Caki2 (cell line): ENCODE measurements around the gene CHST2. TPM values are rescaled to one million over a fixed set of nuclear protein-coding genes. Genes with fewer than 3 reads are reported as not detected.
"Not testable (repeated sequence)": the region's sequence is repeated elsewhere in the genome, so short reads cannot be mapped to it uniquely, and the experiment has no call there.

ENCODE experiments used
- DNase-seq: peaks from one replicate; pipeline ENCODE4 v3.0.0-alpha.2; 2015; ENCODE audit warnings: low read depth
- in situ Hi-C: cut with HindIII; loops from 2 replicates; pipeline ENCODE4 v1.10.0; 2016; ENCODE audit warnings: low sequenced_read_pairs, low pct_unique_long_range_greater_than_20kb, mixed read lengths
- total RNA-seq: library from RNA; depleted of rRNA; stranded (reverse); fragments of >200 nt; shearing (Covaris generic); gene quantifications from 2 replicates; pipeline ENCODE4 v1.2.3, GENCODE V29; 2014; ENCODE audit warnings: low replicate concordance

The CHST2 gene
- total RNA-seq, 1 experiment from 2014 or later, result 13.1 TPM

GRCh38 chr3:143152043-143152442 lies 32.5 kb downstream of the CHST2 start:
- DNase-seq, result no peak
- in situ Hi-C loops, result no loop called here

DNA sequence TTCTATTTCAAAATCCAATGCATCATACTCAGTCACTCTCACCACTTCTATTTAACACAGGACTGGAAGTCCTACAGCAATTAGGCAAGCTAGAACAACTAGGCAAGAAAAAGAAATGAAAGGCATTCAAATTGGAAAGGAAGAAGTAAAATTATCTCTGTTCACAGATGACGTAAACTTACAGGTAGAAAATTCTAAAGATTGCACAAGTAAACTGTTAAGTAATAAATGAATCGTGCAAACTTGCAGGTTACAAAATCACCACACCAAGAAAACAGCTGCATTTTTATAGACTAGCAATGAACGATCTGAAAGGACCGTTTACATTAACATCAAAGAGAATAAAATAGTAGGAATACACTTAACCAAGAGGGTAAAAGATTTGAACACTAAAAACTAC lies 36.2 kb downstream of the CHST2 start:
- DNase-seq, result no peak
- in situ Hi-C loops, result no loop called here

GRCh38 chr3:143158014-143158988 lies 38.7 kb downstream of the CHST2 start:
- in situ Hi-C loops, result no loop called here
- DNase-seq, result peak; percentile 34

DNA sequence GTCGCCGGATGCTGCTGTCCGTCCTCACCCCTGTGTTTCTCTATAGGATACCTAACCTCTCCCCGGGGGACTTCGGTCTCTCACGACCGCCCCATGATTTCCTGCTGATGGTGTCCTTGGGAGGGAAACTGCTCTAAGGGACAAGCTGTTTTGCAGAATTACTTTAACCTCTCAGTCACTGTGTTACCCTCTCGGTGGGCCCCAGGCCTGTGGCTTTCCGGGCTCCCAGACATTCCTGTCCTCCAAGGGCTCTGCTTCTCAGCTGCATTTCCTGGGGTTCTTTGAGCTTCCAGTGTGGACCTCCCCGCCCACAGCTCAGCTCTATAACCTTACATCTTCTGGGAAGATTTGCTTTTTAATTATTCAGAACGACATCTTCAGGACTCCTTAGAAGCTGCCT lies 40.9 kb downstream of the CHST2 start:
- DNase-seq, result no peak

GRCh38 chr3:143163562-143164100 lies 44.1 kb downstream of the CHST2 start:
- DNase-seq, result no peak
- in situ Hi-C loops, result no loop called here

More for the DNA sequence above, 40.9 kb downstream of the CHST2 start:
- in situ Hi-C loops, result no loop called here

GRCh38 chr3:143165211-143165610 lies 45.6 kb downstream of the CHST2 start:
- in situ Hi-C loops, result no loop called here

GRCh38 chr3:143165612-143166285 lies 46.2 kb downstream of the CHST2 start:
- in situ Hi-C loops, result not testable (repeated sequence)
- peak; percentile 16 for DNase-seq

More at GRCh38 chr3:143165211-143165610, 45.6 kb downstream of the CHST2 start:
- no peak for DNase-seq

GRCh38 chr3:143166376-143166775 lies 46.8 kb downstream of the CHST2 start:
- in situ Hi-C loops, result no loop called here
- no peak for DNase-seq

- DNase-seq, result no peak
- in situ Hi-C loops, result no loop called here
Observed at GRCh38 chr3:143167969-143168854, 48.6 kb downstream of the CHST2 start.

- in situ Hi-C loops, result no loop called here
- no peak for DNase-seq
Observed at GRCh38 chr3:143168855-143169192, 49.3 kb downstream of the CHST2 start.

DNA sequence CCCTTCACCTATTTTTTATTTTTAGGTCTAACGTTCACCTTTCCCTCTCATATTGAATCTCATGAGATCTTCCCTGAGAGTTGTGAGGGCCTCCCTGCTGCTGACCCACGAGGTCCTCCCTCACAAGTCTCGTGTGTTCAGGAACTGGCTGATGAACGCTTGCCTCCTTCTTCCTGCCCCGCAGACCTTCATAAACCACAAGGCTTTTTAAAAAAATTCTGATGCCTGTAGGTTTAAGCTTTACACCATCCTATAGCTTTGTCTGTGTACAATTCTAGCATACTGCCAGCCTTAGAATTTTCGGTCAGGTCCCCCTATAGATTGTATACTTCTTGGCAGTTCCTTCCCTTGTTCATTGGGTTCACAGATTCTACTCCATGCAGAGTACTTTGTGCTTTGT lies 50.5 kb downstream of the CHST2 start:
- in situ Hi-C loops, result no loop called here

GRCh38 chr3:143170676-143171075 lies 51.1 kb downstream of the CHST2 start:
- no peak for DNase-seq
- in situ Hi-C loops, result no loop called here

More for the DNA sequence above, 50.5 kb downstream of the CHST2 start:
- no peak for DNase-seq

DNA sequence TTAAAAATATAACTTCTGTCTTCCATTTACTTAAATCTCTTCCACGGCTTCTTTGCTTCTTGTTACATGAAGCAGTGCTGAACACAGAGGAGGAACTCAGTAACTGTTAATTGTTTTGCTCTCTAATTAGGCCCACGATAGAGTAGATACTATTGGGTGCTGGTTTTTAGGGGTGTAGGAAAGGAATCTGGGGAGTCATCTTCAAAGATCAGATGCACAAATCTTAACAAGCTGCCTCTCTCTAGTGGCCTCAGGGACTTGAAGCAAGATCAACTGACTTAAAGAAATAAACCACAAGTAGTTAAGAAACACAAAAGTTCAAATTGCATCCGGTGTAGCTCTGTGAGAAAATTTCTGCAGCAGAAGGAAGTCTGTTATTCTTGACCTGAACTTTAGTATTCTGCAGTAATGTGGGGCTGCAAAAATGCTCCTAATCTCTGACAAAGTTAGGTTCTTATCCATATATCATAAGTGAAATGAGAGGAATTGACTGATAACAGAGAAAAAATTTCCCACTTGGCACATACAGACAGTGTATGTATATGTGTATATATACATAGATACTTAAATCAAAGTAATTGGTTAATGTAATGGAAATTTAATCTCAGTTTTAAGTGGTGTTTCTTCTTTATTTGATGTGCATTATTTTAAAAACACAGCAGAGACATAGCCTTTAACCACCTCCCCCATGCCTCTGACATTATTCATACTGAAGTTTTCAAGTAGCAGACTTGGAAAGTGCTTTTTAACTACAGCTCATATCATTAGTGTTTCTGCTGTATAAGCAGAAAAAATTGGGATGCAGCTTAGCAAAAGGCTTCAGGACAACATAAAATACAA lies 51.8 kb downstream of the CHST2 start:
- no peak for DNase-seq
- in situ Hi-C loops, result no loop called here

DNA sequence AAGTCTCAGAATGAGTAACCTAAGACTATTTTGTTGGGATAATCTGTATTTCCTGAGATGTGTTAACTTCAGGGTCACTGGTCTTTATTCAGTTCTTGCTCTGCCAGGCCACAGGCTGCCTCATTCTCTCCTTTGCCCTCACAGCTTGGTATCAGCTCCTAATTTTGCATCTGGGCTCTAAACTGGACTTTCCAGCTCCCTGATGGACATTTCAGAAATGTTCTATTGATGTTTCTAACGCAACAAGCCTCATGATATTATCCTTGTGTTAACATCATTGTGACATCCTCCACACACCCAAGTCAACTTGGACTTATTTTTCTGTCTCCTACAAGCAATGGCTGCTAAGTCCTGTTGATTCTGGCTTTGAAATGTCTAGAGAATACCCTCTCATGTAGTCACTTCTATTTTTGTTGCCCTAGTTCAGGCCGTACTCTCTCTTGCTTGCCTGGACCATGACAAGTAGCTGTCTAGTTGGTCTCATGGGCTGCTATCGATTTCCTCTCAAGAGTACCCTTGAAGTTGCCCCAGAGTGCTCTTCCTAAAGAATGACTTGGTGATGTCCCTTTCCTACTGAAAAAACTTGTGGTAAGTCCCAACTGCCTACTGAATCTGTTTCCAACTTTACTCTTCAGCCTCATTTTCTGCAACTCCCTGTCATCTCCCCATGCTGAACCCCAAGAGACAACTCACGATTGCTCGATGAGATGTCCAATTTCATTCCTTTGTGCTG lies 52.7 kb downstream of the CHST2 start:
- in situ Hi-C loops, result no loop called here
- no peak for DNase-seq

DNA sequence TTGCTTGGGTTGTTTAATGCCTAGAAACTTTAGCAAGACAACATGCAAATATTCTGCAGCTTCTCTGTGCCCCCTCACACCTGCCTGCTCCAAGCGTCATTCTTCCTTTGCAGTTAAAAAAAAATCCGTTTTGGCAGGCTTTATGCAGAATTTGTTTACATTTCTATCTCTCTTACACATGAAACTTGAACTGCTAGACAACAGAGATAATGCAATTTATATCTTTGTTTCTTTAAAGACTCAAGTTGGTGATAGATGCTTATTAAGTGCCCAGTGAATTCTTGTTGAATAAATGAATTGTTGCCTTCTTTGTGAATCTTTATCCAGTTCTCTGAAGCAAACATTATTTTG lies 53.2 kb downstream of the CHST2 start:
- in situ Hi-C loops, result no loop called here
- DNase-seq, result no peak

DNA sequence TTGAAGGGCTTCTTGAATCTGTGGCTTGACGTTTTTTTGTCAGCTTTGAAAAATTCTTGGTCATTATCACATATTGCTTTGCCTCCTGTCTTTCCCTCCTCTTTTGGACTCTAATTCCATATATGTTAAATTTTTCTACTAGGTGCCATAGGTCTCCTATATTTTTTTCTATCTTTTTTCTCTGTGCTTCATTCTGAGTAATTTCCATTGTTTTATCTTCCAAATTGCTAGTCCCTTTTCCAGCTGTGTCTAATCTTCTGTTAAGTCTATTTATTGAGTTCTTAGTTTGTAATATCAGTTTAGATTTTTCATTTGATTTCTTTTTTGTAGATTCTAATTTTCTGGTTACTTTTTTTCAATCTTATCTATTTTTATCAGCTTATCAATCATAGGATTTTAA lies 53.7 kb downstream of the CHST2 start:
- no peak for DNase-seq
- in situ Hi-C loops, result no loop called here
